ENCODE results near the gene CEP295NL.
A peak's percentile ranks its signal among the peaks of the same experiment; 100 is the strongest.
"Not testable (repeated sequence)": the region's sequence is repeated elsewhere in the genome, so short reads cannot be mapped to it uniquely, and the experiment has no call there.

Gene CEP295NL

GRCh38 chr17:78891406-78892061, 11.5 kb downstream of the CEP295NL start:
- Histone ChIP-seq H3K4me3 (ENCODE audit: low read length) (no peak overlapping the region), H3K36me3 (ENCODE audit: control insufficient read depth, low read depth, low read length) (no peaks in the 10 kb centered on the region), H3K9ac (ENCODE audit: low read length) (no peak overlapping the region), H3K27ac (ENCODE audit: low read length) (no peak overlapping the region), H3K4me1 (ENCODE audit: control insufficient read depth, low read depth, low read length) (no peaks in the 10 kb centered on the region), H3K9me3 (ENCODE audit: control insufficient read depth, low read depth, low read length) (no peaks in the 10 kb centered on the region), H3K27me3 (ENCODE audit: control insufficient read depth, insufficient read depth, low read length) (no peaks in the 10 kb centered on the region)

- Histone ChIP-seq H3K9me3 (ENCODE audit: control insufficient read depth, low read depth, low read length) (no peaks in the 10 kb centered on the region), H3K4me3 (ENCODE audit: low read length) (no peak overlapping the region), H3K36me3 (ENCODE audit: control insufficient read depth, low read depth, low read length) (no peaks in the 10 kb centered on the region), H3K9ac (ENCODE audit: low read length) (no peak overlapping the region), H3K4me1 (ENCODE audit: control insufficient read depth, low read depth, low read length) (no peaks in the 10 kb centered on the region), H3K27ac (ENCODE audit: low read length) (no peak overlapping the region), H3K27me3 (ENCODE audit: control insufficient read depth, insufficient read depth, low read length) (no peaks in the 10 kb centered on the region)
These were observed 12.5 kb downstream of the CEP295NL start for GRCh38 chr17:78890498-78890897.

GRCh38 chr17:78890096-78890495, 12.9 kb downstream of the CEP295NL start:
- H3K27me3 ChIP-seq (ENCODE audit: control insufficient read depth, insufficient read depth, low read length); H3K4me1 ChIP-seq (ENCODE audit: control insufficient read depth, low read depth, low read length); H3K27ac ChIP-seq (ENCODE audit: low read length); H3K36me3 ChIP-seq (ENCODE audit: control insufficient read depth, low read depth, low read length); H3K4me3 ChIP-seq (ENCODE audit: low read length); H3K9me3 ChIP-seq (ENCODE audit: control insufficient read depth, low read depth, low read length); H3K9ac ChIP-seq (ENCODE audit: low read length): not testable (repeated sequence)

- Histone ChIP-seq H3K27ac (ENCODE audit: low read length) (no peak overlapping the region), H3K4me1 (ENCODE audit: control insufficient read depth, low read depth, low read length) (peaks cover 3% of the 10 kb centered on the region), H3K9ac (ENCODE audit: low read length) (no peak overlapping the region), H3K36me3 (ENCODE audit: control insufficient read depth, low read depth, low read length) (no peaks in the 10 kb centered on the region), H3K9me3 (ENCODE audit: control insufficient read depth, low read depth, low read length) (no peaks in the 10 kb centered on the region), H3K27me3 (ENCODE audit: control insufficient read depth, insufficient read depth, low read length) (no peaks in the 10 kb centered on the region), H3K4me3 (ENCODE audit: low read length) (no peak overlapping the region)
These were observed 13.5 kb downstream of the CEP295NL start for GRCh38 chr17:78889531-78889930.

- Histone ChIP-seq H3K27ac (ENCODE audit: low read length) (no peak overlapping the region), H3K4me1 (ENCODE audit: control insufficient read depth, low read depth, low read length) (peaks cover 8% of the 10 kb centered on the region), H3K4me3 (ENCODE audit: low read length) (no peak overlapping the region), H3K36me3 (ENCODE audit: control insufficient read depth, low read depth, low read length) (no peaks in the 10 kb centered on the region), H3K9me3 (ENCODE audit: control insufficient read depth, low read depth, low read length) (no peaks in the 10 kb centered on the region), H3K27me3 (ENCODE audit: control insufficient read depth, insufficient read depth, low read length) (no peaks in the 10 kb centered on the region), H3K9ac (ENCODE audit: low read length) (no peak overlapping the region)
These were observed 14.0 kb downstream of the CEP295NL start for GRCh38 chr17:78888941-78889518.

GRCh38 chr17:78886954-78887353, 16.0 kb downstream of the CEP295NL start:
- Histone ChIP-seq H3K27me3 (ENCODE audit: control insufficient read depth, insufficient read depth, low read length) (no peaks in the 10 kb centered on the region), H3K27ac (ENCODE audit: low read length) (no peak overlapping the region), H3K4me3 (ENCODE audit: low read length) (no peak overlapping the region), H3K36me3 (ENCODE audit: control insufficient read depth, low read depth, low read length) (no peaks in the 10 kb centered on the region), H3K9me3 (ENCODE audit: control insufficient read depth, low read depth, low read length) (no peaks in the 10 kb centered on the region), H3K4me1 (ENCODE audit: control insufficient read depth, low read depth, low read length) (peaks cover 12% of the 10 kb centered on the region), H3K9ac (ENCODE audit: low read length) (no peak overlapping the region)

GRCh38 chr17:78885956-78886355, 17.0 kb downstream of the CEP295NL start:
- H3K27ac ChIP-seq (ENCODE audit: low read length): no peak overlapping the region
- no peak overlapping the region for H3K9ac ChIP-seq (ENCODE audit: low read length)

GRCh38 chr17:78884876-78885667, 17.9 kb downstream of the CEP295NL start:
- Histone ChIP-seq H3K9ac (ENCODE audit: low read length) (no peak overlapping the region), H3K27ac (ENCODE audit: low read length) (no peak overlapping the region), H3K36me3 (ENCODE audit: control insufficient read depth, low read depth, low read length) (no peaks in the 10 kb centered on the region), H3K4me3 (ENCODE audit: low read length) (no peak overlapping the region), H3K27me3 (ENCODE audit: control insufficient read depth, insufficient read depth, low read length) (no peaks in the 10 kb centered on the region), H3K4me1 (ENCODE audit: control insufficient read depth, low read depth, low read length) (peaks cover 12% of the 10 kb centered on the region), H3K9me3 (ENCODE audit: control insufficient read depth, low read depth, low read length) (no peaks in the 10 kb centered on the region)

More at GRCh38 chr17:78885956-78886355, 17.0 kb downstream of the CEP295NL start:
- Histone ChIP-seq H3K9me3 (ENCODE audit: control insufficient read depth, low read depth, low read length) (no peaks in the 10 kb centered on the region), H3K27me3 (ENCODE audit: control insufficient read depth, insufficient read depth, low read length) (no peaks in the 10 kb centered on the region), H3K4me3 (ENCODE audit: low read length) (no peak overlapping the region), H3K4me1 (ENCODE audit: control insufficient read depth, low read depth, low read length) (peaks cover 12% of the 10 kb centered on the region), H3K36me3 (ENCODE audit: control insufficient read depth, low read depth, low read length) (no peaks in the 10 kb centered on the region)

- no peaks in the 10 kb centered on the region for H3K9me3 ChIP-seq (ENCODE audit: control insufficient read depth, low read depth, low read length)
- H3K27ac ChIP-seq (ENCODE audit: low read length): no peak overlapping the region
- peaks cover 12% of the 10 kb centered on the region for H3K4me1 ChIP-seq (ENCODE audit: control insufficient read depth, low read depth, low read length)
- peak overlapping the region; percentile 21 for H3K4me3 ChIP-seq (ENCODE audit: low read length)
- H3K27me3 ChIP-seq (ENCODE audit: control insufficient read depth, insufficient read depth, low read length): no peaks in the 10 kb centered on the region
- no peaks in the 10 kb centered on the region for H3K36me3 ChIP-seq (ENCODE audit: control insufficient read depth, low read depth, low read length)
- H3K9ac ChIP-seq (ENCODE audit: low read length): peak overlapping the region; percentile 33
These were observed 18.7 kb downstream of the CEP295NL start for GRCh38 chr17:78884148-78884825.

GRCh38 chr17:78883533-78884131, 19.4 kb downstream of the CEP295NL start:
- no peak overlapping the region for H3K27ac ChIP-seq (ENCODE audit: low read length)
- H3K4me3 ChIP-seq (ENCODE audit: low read length): peak overlapping the region; percentile 21

GRCh38 chr17:78883089-78883532, 19.9 kb downstream of the CEP295NL start:
- Histone ChIP-seq H3K27me3 (ENCODE audit: control insufficient read depth, insufficient read depth, low read length) (no peaks in the 10 kb centered on the region), H3K27ac (ENCODE audit: low read length) (no peak overlapping the region), H3K9me3 (ENCODE audit: control insufficient read depth, low read depth, low read length) (no peaks in the 10 kb centered on the region), H3K4me1 (ENCODE audit: control insufficient read depth, low read depth, low read length) (peaks cover 12% of the 10 kb centered on the region), H3K4me3 (ENCODE audit: low read length) (no peak overlapping the region), H3K36me3 (ENCODE audit: control insufficient read depth, low read depth, low read length) (no peaks in the 10 kb centered on the region), H3K9ac (ENCODE audit: low read length) (no peak overlapping the region)

More at GRCh38 chr17:78883533-78884131, 19.4 kb downstream of the CEP295NL start:
- no peaks in the 10 kb centered on the region for H3K9me3 ChIP-seq (ENCODE audit: control insufficient read depth, low read depth, low read length)
- no peaks in the 10 kb centered on the region for H3K36me3 ChIP-seq (ENCODE audit: control insufficient read depth, low read depth, low read length)
- H3K9ac ChIP-seq (ENCODE audit: low read length): peak overlapping the region; percentile 33
- peaks cover 12% of the 10 kb centered on the region for H3K4me1 ChIP-seq (ENCODE audit: control insufficient read depth, low read depth, low read length)
- no peaks in the 10 kb centered on the region for H3K27me3 ChIP-seq (ENCODE audit: control insufficient read depth, insufficient read depth, low read length)

Data from iPS-18a (cell line).